Stomach (tissue), 9 donors: Measurements from ENCODE around the gene CLCN6. TPM values are rescaled to one million over a fixed set of nuclear protein-coding genes. Genes with fewer than 3 reads are reported as not detected.

Experiments
- DNase-seq, 2 donors: peaks; one replicate each; pipeline versions ENCODE4 v3.0.0 to v3.0.0-alpha.2; 2013 to 2019
- H3K27ac ChIP-seq, 5 donors: fragments of 200-600 bp in 4 of 5; sonication (generic) in 4 of 5; one replicate each; pipeline ENCODE4 v1.5.1; 2013 to 2019; ENCODE audit warnings: mild to moderate bottlenecking in 1 of 5, moderate library complexity in 1 of 5
- H3K27me3 ChIP-seq, 3 donors: fragments of 200-600 bp; sonication (generic); one replicate each; pipeline ENCODE4 v1.5.1; 2017 to 2019; ENCODE audit warnings: mixed run types in 1 of 3
- H3K36me3 ChIP-seq, 4 donors: fragments of 200-600 bp; sonication (generic); 1 replicate in 3 of 4; 2 replicates in 1 of 4; pipeline ENCODE4 v1.5.1; 2016 to 2019
- H3K4me1 ChIP-seq, 4 donors: fragments of 200-600 bp; sonication (generic); one replicate each; pipeline ENCODE4 v1.5.1; 2016 to 2019
- H3K4me3 ChIP-seq, 4 donors: fragments of 200-600 bp; sonication (generic) in 3 of 4; one replicate each; pipeline ENCODE4 v1.5.1; 2016 to 2019; ENCODE audit warnings: mild to moderate bottlenecking in 1 of 4
- H3K9me3 ChIP-seq, 4 donors: fragments of 200-600 bp; sonication (generic); one replicate each; pipeline ENCODE4 v1.5.1; 2016 to 2019
- EP300 ChIP-seq: sonication (generic); formaldehyde crosslinking; IDR thresholded peaks from one replicate; pipeline ENCODE4 v1.6.1; 2017; ENCODE audit warnings: antibody characterized with exemption
- POLR2A ChIP-seq, 4 donors: fragments of 450-650 bp; IDR thresholded peaks; one replicate each; pipeline ENCODE4 v1.6.1; 2016; ENCODE audit warnings: antibody characterized with exemption in 4 of 4, control low read depth in 2 of 4, mild to moderate bottlenecking in 1 of 4, moderate library complexity in 1 of 4
- POLR2AphosphoS5 ChIP-seq, 3 donors: sonication (generic); formaldehyde crosslinking; IDR thresholded peaks; one replicate each; pipeline ENCODE4 v1.6.1; 2016; ENCODE audit warnings: antibody characterized with exemption in 3 of 3
- WGBS, 5 donors: extraction: QIAGEN DNeasy Blood & Tissue Kit in 3 of 5; methylation state at CpG; one replicate each; pipeline versions ENCODE4 v1.1.5 to v1.1.7; 2013 to 2018; 5-methylcytosine and 5-hydroxymethylcytosine counted together
- intact Hi-C: fragments of 100-400 bp; cut with DNase I; formaldehyde crosslinking; loops from one replicate; pipeline ENCODE4 v1.15.1; 2023; ENCODE audit warnings: low total_unique reads
- polyA plus RNA-seq, 3 donors: library from polyadenylated mRNA; stranded (reverse); fragments of 200-250 nt; gene quantifications; one replicate each; pipeline ENCODE4 v1.2.3, GENCODE V29; 2013
- total RNA-seq, 5 donors: library from RNA; depleted of rRNA; stranded (reverse); fragments of >200 nt; gene quantifications; one replicate each; pipeline versions ENCODE4 v1.1.0 to v1.2.3, GENCODE V29; 2014 to 2016
- TF ChIP-seq, protein P1 (sequence below), 7 experiments: fragments of 450-650 bp in 4 of 7; fragments of 200-600 bp in 3 of 7; sonication (generic) in 3 of 7; IDR thresholded peaks; one replicate each; pipeline ENCODE4 v1.5.1; 2016 to 2019; ENCODE audit warnings: antibody characterized with exemption in 7 of 7, control low read depth in 2 of 7, mild to moderate bottlenecking in 1 of 7
- donor health status: healthy with polysubstance abuse.
- donor health status: Bipolar disorder and iron deficiency.
- donor health status: healthy.

Gene CLCN6
- total and polyA plus RNA-seq, 8 donors: 4.1 to 49.6 (median 10.2) TPM

DNA sequence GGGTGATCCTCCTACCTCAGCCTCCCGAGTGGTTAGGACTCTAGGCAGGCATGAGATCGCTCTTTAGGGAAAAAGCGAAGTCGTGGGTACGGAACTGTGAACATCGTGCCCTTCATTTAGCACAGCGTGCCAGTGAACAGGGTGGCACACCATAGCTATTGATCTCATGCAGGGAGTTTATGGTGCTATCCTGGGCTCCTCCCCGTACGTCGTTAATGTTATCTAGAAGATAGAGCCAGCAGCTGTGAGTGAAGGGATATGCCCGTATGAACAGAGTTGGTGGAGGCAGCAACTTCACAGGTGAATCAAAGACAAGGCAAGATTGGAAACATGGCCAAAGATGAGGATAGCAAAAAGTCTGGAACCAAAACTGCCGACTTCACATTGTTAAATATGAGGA is 11.2 kb downstream of the CLCN6 start:
- WGBS, 5 donors: 84 to 92% (median 88%) methylated on average over 12 of the region's 12 CpGs
- H3K4me3 ChIP-seq: no peak overlapping the region
- no peak for TF ChIP-seq POLR2AphosphoS5 (IDR thresholded peaks at IDR 0.05)
- TF ChIP-seq EP300: no peak
- TF ChIP-seq, protein P1, sequence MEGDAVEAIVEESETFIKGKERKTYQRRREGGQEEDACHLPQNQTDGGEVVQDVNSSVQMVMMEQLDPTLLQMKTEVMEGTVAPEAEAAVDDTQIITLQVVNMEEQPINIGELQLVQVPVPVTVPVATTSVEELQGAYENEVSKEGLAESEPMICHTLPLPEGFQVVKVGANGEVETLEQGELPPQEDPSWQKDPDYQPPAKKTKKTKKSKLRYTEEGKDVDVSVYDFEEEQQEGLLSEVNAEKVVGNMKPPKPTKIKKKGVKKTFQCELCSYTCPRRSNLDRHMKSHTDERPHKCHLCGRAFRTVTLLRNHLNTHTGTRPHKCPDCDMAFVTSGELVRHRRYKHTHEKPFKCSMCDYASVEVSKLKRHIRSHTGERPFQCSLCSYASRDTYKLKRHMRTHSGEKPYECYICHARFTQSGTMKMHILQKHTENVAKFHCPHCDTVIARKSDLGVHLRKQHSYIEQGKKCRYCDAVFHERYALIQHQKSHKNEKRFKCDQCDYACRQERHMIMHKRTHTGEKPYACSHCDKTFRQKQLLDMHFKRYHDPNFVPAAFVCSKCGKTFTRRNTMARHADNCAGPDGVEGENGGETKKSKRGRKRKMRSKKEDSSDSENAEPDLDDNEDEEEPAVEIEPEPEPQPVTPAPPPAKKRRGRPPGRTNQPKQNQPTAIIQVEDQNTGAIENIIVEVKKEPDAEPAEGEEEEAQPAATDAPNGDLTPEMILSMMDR (IDR thresholded peaks at IDR 0.05): no peak
- TF ChIP-seq POLR2A (IDR thresholded peaks at IDR 0.05): no peak
- no peak overlapping the region for H3K27ac ChIP-seq
- no peaks in the 10 kb centered on the region for H3K27me3 ChIP-seq
- intact Hi-C loops: no loop called here
- H3K4me1 ChIP-seq: no peaks in the 10 kb centered on the region
- peaks cover 45 to 93% (median 87%) of the 10 kb centered on the region in 4 donors for H3K36me3 ChIP-seq
- no peaks in the 10 kb centered on the region for H3K9me3 ChIP-seq
- no peak for DNase-seq

DNA sequence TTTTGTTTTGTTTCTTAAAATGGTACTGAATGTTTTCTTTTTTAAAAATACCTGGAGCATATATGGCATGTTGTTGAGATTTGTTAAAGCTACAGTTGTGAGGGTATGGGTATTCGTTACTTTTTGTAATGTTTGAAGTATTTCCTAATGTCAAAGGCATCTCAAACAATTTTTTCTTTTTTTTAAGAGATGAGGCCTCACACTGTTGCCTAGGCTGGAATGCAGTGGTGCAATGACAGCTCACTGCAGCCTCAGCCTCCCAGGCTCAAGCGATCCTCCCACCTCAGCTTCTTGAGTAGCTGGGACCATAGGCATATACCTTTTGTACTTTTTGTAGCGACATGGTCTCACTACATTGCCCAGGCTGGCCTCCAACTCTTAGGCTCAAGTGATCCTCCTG is 16.1 kb downstream of the CLCN6 start:
- H3K4me1 ChIP-seq: no peaks in the 10 kb centered on the region
- WGBS, 5 donors: 88 to 97% (median 95%) methylated on average over 3 of the region's 3 CpGs
- no peaks in the 10 kb centered on the region for H3K27me3 ChIP-seq
- H3K9me3 ChIP-seq: no peaks in the 10 kb centered on the region
- no peak overlapping the region for H3K27ac ChIP-seq
- no peak for DNase-seq
- intact Hi-C loops: no loop called here
- no peak overlapping the region for H3K4me3 ChIP-seq
- peaks cover 45 to 100% (median 100%) of the 10 kb centered on the region in 4 donors for H3K36me3 ChIP-seq
- TF ChIP-seq POLR2A (IDR thresholded peaks at IDR 0.05): no peak
- TF ChIP-seq, protein P1 (IDR thresholded peaks at IDR 0.05): no peak
- no peak for TF ChIP-seq EP300
- no peak for TF ChIP-seq POLR2AphosphoS5 (IDR thresholded peaks at IDR 0.05)

DNA sequence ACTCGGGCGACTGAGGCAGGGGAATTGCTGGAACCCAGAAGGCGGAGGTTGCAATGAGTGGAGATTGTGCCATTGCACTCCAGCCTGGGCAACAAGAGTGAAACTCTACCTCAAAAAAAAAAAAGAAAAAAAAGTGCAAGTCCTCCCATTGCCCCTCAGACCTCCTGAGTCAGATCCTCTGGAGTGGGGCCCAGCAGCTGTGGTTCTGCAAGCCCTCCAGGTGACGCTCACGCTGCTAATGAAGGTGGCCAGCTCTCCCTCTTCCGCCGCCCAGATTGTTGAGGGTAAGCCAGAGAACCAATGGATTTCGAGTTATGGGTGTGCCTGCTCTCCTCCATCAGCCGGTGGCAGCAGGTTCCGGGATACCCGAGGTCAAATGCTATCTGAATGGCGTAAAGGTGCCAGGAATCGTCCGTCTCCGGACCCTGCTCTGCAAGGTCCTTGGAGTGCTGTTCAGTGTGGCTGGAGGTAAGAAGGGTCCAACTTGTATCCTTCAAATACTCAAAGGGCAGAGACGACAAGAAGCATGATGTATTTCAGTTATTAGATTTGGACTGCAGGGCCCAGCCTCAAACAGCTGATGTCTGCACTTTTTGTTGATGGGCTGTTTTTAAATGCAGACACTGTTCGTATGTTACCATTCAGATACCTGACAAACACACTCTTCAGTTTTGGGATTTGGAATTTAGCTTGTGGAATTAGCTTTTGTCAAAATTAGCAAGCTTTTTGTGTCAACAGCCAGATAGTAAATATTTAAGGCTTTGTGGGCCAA is 17.6 kb downstream of the CLCN6 start:
- no peak overlapping the region for H3K27ac ChIP-seq
- TF ChIP-seq, protein P1 (IDR thresholded peaks at IDR 0.05): no peak
- no peak for TF ChIP-seq EP300
- TF ChIP-seq POLR2A (IDR thresholded peaks at IDR 0.05): no peak
- no peak for TF ChIP-seq POLR2AphosphoS5 (IDR thresholded peaks at IDR 0.05)
- no peaks in the 10 kb centered on the region for H3K4me1 ChIP-seq
- H3K27me3 ChIP-seq: no peaks in the 10 kb centered on the region
- no peak overlapping the region for H3K4me3 ChIP-seq
- DNase-seq: no peak
- intact Hi-C loops: no loop called here
- H3K36me3 ChIP-seq: peaks cover 48 to 100% (median 100%) of the 10 kb centered on the region in 4 donors
- 53 to 82% (median 65%) methylated on average over 15 to 17 of the region's 17 CpGs for WGBS, 5 donors
- H3K9me3 ChIP-seq: no peaks in the 10 kb centered on the region

DNA sequence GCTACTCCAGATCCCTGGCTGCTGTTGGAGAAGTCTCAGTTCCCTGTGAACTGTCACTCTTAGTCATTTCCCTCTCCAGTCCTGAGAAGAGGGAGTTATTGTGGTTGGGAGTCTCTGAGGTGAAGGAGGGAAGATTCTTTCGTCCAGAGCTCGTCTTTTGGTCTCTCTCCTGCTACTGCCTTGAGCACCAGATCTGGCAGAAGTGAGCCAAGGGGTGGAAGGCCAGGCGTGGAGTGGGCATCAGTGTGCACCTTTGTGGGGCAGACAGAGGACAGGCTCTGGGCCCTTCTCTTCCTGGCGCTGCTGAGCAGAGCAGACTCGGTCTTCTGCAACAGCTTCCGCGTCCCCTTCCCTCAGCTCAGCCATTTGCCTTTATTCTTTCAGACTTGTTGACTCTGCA is 19.1 kb downstream of the CLCN6 start:
- Histone ChIP-seq H3K4me3 (no peak overlapping the region), H3K27me3 (no peaks in the 10 kb centered on the region), H3K36me3 (peaks cover 55 to 100% (median 100%) of the 10 kb centered on the region in 4 donors), H3K9me3 (no peaks in the 10 kb centered on the region), H3K4me1 (no peaks in the 10 kb centered on the region), H3K27ac (no peak overlapping the region)
- TF ChIP-seq, protein P1 (IDR thresholded peaks at IDR 0.05): no peak
- TF ChIP-seq EP300: no peak
- TF ChIP-seq POLR2A (IDR thresholded peaks at IDR 0.05): no peak
- TF ChIP-seq POLR2AphosphoS5 (IDR thresholded peaks at IDR 0.05): no peak
- intact Hi-C loops: no loop called here
- no peak for DNase-seq
- WGBS, 5 donors: 93% methylated on average over 7 of the region's 7 CpGs
